B cell (primary cell): ENCODE measurements around the gene SYN1.

Experiments used
- CTCF ChIP-seq: fragments of 200-600 bp; IDR thresholded peaks from one replicate; pipeline ENCODE4 v1.8.0; 2022; ENCODE audit warnings: antibody characterized with exemption, mild to moderate bottlenecking
- EZH2 ChIP-seq: IDR thresholded peaks from 2 replicates; pipeline ENCODE4 v1.6.1; 2012; ENCODE audit warnings: borderline replicate concordance, low read depth, mild to moderate bottlenecking, moderate library complexity, low read length; ENCODE audit not compliant: insufficient read depth, poor library complexity, severe bottlenecking

- TF ChIP-seq CTCF, result no peak
- TF ChIP-seq EZH2, result no peak
Observed at GRCh38 chrX:47579537-47579936, 40.1 kb downstream of the SYN1 start.
